Measurements from ENCODE around the gene ARMC6. TPM values are rescaled to one million over a fixed set of nuclear protein-coding genes. Genes with fewer than 3 reads are reported as not detected.

The ARMC6 gene
- total and polyA plus RNA-seq, 2 of the 13 experiments (the other 11 are each of a cell fraction or from before 2014, with no cell fraction given), result 16.2 to 36.8 TPM

GRCh38 chr19:19094513-19094912 lies 61.1 kb downstream of the ARMC6 start (continued):
- TF ChIP-seq TFE3 (CRISPR knock-in tag; IDR thresholded peaks at IDR 0.05) (no peak), ZBTB38 (CRISPR knock-in tag; IDR thresholded peaks at IDR 0.05) (peak; percentile 34; the same call in 1 of the 2 replicates), ZSCAN25 (CRISPR knock-in tag; IDR thresholded peaks at IDR 0.05) (0 out of 2 replicates have a peak, but pooled peaks have one; percentile 33), TOE1 (CRISPR knock-in tag; IDR thresholded peaks at IDR 0.05) (no peak), ZNF766 (CRISPR knock-in tag; IDR thresholded peaks at IDR 0.05; ENCODE audit: borderline replicate concordance) (no peak), NCOA1 (CRISPR knock-in tag; IDR thresholded peaks at IDR 0.05) (no peak), ZNF687 (CRISPR knock-in tag; IDR thresholded peaks at IDR 0.05) (peak; percentile 60), ZNF776 (CRISPR knock-in tag; IDR thresholded peaks at IDR 0.05) (no peak), HDAC1 (CRISPR knock-in tag; IDR thresholded peaks at IDR 0.05) (peak; percentile 60; the same call in 1 of the 2 replicates), CSRNP1 (CRISPR knock-in tag; IDR thresholded peaks at IDR 0.05) (no peak), SAP130 (CRISPR knock-in tag; IDR thresholded peaks at IDR 0.05; ENCODE audit: low read depth) (peak; percentile 15; the same call in 1 of the 2 replicates), TEAD3 (CRISPR knock-in tag; optimal IDR thresholded peaks at IDR 0.05; ENCODE audit: borderline replicate concordance) (peak; percentile 50), CBX1 (IDR thresholded peaks at IDR 0.05; ENCODE audit: low read depth) (no peak), CENPT (CRISPR knock-in tag; IDR thresholded peaks at IDR 0.05; ENCODE audit: low read depth) (no peak), HES4 (CRISPR knock-in tag; IDR thresholded peaks at IDR 0.05; ENCODE audit: borderline replicate concordance) (no peak), NR3C1 (CRISPR knock-in tag; IDR thresholded peaks at IDR 0.05) (no peak), KMT2B (CRISPR knock-in tag; IDR thresholded peaks at IDR 0.05) (no peak), TBP (CRISPR knock-in tag; IDR thresholded peaks at IDR 0.05) (no peak), ZMAT3 (CRISPR knock-in tag; conservative IDR thresholded peaks at IDR 0.05) (no peak), ZNF557 (CRISPR knock-in tag; IDR thresholded peaks at IDR 0.05) (no peak), ZNF839 (CRISPR knock-in tag; IDR thresholded peaks at IDR 0.05; ENCODE audit: borderline replicate concordance) (no peak), ZNF770 (CRISPR knock-in tag; IDR thresholded peaks at IDR 0.05) (peak; percentile 88; the same call in 1 of the 2 replicates), MXI1 (IDR thresholded peaks at IDR 0.05; ENCODE audit: borderline replicate concordance, low read depth, low read length) (no peak), ZNF12 (CRISPR knock-in tag; IDR thresholded peaks at IDR 0.05) (no peak)

All from HepG2 (cell line).